ENCODE results near the gene MARK1. TPM values are rescaled to one million over a fixed set of nuclear protein-coding genes. Genes with fewer than 3 reads are reported as not detected.

MARK1 gene
- total and polyA plus RNA-seq, 10 of the 15 experiments (the other 5 are each of a cell fraction or from before 2014, with no cell fraction given): 0.02 to 0.67 (median 0.12) TPM; not detected in 6

DNA sequence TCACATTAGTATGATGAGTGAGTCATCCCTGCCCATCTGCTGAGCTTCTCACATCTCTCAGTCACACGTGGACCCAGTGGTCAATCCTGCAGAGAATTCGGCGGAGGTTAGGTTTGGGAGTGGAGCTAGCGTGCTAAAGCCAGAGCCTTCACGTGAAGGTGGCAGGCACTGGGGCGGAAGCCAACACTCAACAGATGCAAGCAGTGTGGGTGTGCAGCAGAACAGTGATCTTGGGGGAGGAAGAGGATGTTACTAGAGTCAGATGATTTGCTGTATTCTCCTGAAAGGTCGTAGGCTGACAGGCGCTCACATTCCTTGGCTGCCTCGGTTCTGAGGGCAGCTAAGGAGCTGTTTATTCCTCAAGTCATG lies 168.9 kb downstream of the MARK1 start (continued):
- TF ChIP-seq BACH1 (IDR thresholded peaks at IDR 0.05; ENCODE audit: borderline replicate concordance) (no peak), PAX5 (IDR thresholded peaks at IDR 0.05; ENCODE audit: borderline replicate concordance, low read depth, low read length) (no peak)

DNA sequence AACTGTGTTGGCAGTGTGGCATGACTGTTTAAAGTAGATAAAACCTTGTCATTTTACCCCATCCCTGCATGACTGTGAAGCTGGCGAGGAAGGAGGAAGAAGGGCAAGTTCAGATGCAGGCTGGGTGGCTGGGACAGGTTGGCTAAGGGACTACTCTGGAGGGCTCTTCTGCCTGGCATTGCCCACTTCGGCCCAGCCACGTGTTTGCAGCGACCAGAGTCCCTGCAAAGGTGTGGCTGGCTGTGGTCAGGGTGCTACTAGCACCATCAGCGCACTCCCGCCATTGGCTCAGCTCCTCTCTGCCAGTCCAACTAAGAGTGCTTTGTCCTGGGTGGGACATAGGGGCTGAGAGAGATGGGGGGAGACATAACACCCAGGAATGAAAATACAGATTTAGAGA lies 169.4 kb downstream of the MARK1 start:
- ChIA-PET SMC1A (ENCODE audit: uncharacterized antibody, unreplicated experiment) (no interaction called here), CTCF (interaction anchor here (1.4 kb wide), 1 partner anchor 36 kb away, joined by 4 read pairs; no protein-coding TSS in a partner anchor), RAD21 (ENCODE audit: unreplicated experiment) (interaction anchor here (0.6 kb wide), 1 partner anchor 13 kb away, joined by 5 read pairs; no protein-coding TSS in a partner anchor), POLR2A (no interaction called here)
- H3K27me3 ChIP-seq (replicated peaks in 1 of 2; ENCODE audit: control insufficient read depth in 2 of 2, insufficient read depth in 2 of 2, low read length in 1 of 2): no peaks in the 10 kb centered on the region
- H4K20me1 ChIP-seq (ENCODE audit: control insufficient read depth, insufficient read depth): no peaks in the 10 kb centered on the region
- in situ Hi-C loops (cut with MboI): no loop called here
- H3K9ac ChIP-seq (ENCODE audit: control insufficient read depth, insufficient read depth, low read length): no peak overlapping the region
- H2AFZ ChIP-seq (ENCODE audit: control insufficient read depth, low read depth, low read length): no peak overlapping the region
- no TSS peak for BruUV-seq (replicated peaks)
- no peak overlapping the region for H3K4me3 ChIP-seq
- H3K79me2 ChIP-seq (ENCODE audit: control insufficient read depth, insufficient read depth, low read length): no peaks in the 10 kb centered on the region
- no peak overlapping the region for H3K4me2 ChIP-seq (ENCODE audit: control insufficient read depth, insufficient read depth)
- intact Hi-C loops (cut with micrococcal nuclease; ENCODE audit: unreplicated experiment): no loop called here
- TF ChIP-seq NR2F1 (conservative IDR thresholded peaks at IDR 0.05) (no peak), MYB (IDR thresholded peaks at IDR 0.05; ENCODE audit: borderline replicate concordance, low read depth, low read length) (no peak), RBBP5 (conservative IDR thresholded peaks at IDR 0.05) (no peak), ZNF207 (IDR thresholded peaks at IDR 0.05; ENCODE audit: borderline replicate concordance) (no peak), NBN (IDR thresholded peaks at IDR 0.05) (no peak), SREBF1 (IDR thresholded peaks at IDR 0.05; ENCODE audit: low read length) (no peak), CBX5 (IDR thresholded peaks at IDR 0.05; ENCODE audit: low read depth) (no peak), ASH2L (IDR thresholded peaks at IDR 0.05; ENCODE audit: borderline replicate concordance, low read depth) (no peak), MYC (IDR thresholded peaks at IDR 0.05; ENCODE audit: insufficient read depth, insufficient read length, insufficient replicate concordance, low read length, severe bottlenecking) (no peak)
- H3K4me1 ChIP-seq (ENCODE audit: control insufficient read depth, insufficient read depth, low read length): no peaks in the 10 kb centered on the region
- no peaks in the 10 kb centered on the region for H3K36me3 ChIP-seq (ENCODE audit: control insufficient read depth in 2 of 2, insufficient read depth in 2 of 2, low read length in 1 of 2)
- DNase-seq (ENCODE audit: low read depth, low spot score) (no peak), ATAC-seq (no peak), FAIRE-seq (no peak)
- WGBS (ENCODE audit: insufficient coverage, insufficient replicate concordance, low lambda C conversion rate, missing lambda C conversion rate): 53% methylated on average over 6 of the region's 6 CpGs
- no peaks in the 10 kb centered on the region for H3K9me3 ChIP-seq (replicated peaks; ENCODE audit: control insufficient read depth, insufficient read depth, low read length)
- no peak overlapping the region for H3K27ac ChIP-seq (ENCODE audit: control insufficient read depth, insufficient read depth)

Measured in GM12878 (cell line).